Neural cell (in vitro differentiated cells): ENCODE measurements around the gene VSIG8.

Source experiments
- CTCF ChIP-seq: fragments of 450-650 bp; IDR thresholded peaks from 2 replicates; pipeline ENCODE4 v1.5.1; 2014; ENCODE audit warnings: antibody characterized with exemption, mild to moderate bottlenecking, moderate library complexity; ENCODE audit not compliant: poor library complexity, severe bottlenecking
- EP300 ChIP-seq: fragments of 450-650 bp; conservative IDR thresholded peaks from 2 replicates; pipeline ENCODE4 v1.6.1; 2014; ENCODE audit warnings: antibody characterized with exemption, mild to moderate bottlenecking, moderate library complexity; ENCODE audit not compliant: poor library complexity, severe bottlenecking
- EZH2 ChIP-seq: fragments of 200-600, 300-800 bp; shearing (Covaris generic), sonication (generic); IDR thresholded peaks from 2 replicates; pipeline ENCODE4 v1.6.1; 2014; ENCODE audit warnings: antibody characterized with exemption, low read length, borderline replicate concordance, mild to moderate bottlenecking; ENCODE audit not compliant: insufficient read depth, poor library complexity, severe bottlenecking
- MXI1 ChIP-seq: fragments of 450-650 bp; conservative IDR thresholded peaks from 2 replicates; pipeline ENCODE4 v1.6.1; 2014; ENCODE audit warnings: antibody characterized with exemption, mild to moderate bottlenecking; ENCODE audit not compliant: poor library complexity, severe bottlenecking
- POLR2AphosphoS5 ChIP-seq: IDR thresholded peaks from 2 replicates; pipeline ENCODE4 v1.6.1; 2012
- RAD21 ChIP-seq: fragments of 450-650 bp; conservative IDR thresholded peaks from 2 replicates; pipeline ENCODE4 v1.6.1; 2014; ENCODE audit warnings: antibody characterized with exemption, mild to moderate bottlenecking, moderate library complexity
- SMC3 ChIP-seq: fragments of 450-650 bp; conservative IDR thresholded peaks from 2 replicates; pipeline ENCODE4 v1.6.1; 2014; ENCODE audit warnings: antibody characterized with exemption, mild to moderate bottlenecking, moderate library complexity; ENCODE audit not compliant: poor library complexity
- TF ChIP-seq, protein P1 (sequence below): IDR thresholded peaks from 2 replicates; pipeline ENCODE4 v1.6.1; 2012; ENCODE audit warnings: borderline replicate concordance

GRCh38 chr1:159829822-159830465 lies 32.5 kb downstream of the VSIG8 start:
- no peak for TF ChIP-seq POLR2AphosphoS5
- no peak for TF ChIP-seq EP300
- TF ChIP-seq EZH2, result no peak
- no peak for TF ChIP-seq CTCF
- TF ChIP-seq, protein P1, sequence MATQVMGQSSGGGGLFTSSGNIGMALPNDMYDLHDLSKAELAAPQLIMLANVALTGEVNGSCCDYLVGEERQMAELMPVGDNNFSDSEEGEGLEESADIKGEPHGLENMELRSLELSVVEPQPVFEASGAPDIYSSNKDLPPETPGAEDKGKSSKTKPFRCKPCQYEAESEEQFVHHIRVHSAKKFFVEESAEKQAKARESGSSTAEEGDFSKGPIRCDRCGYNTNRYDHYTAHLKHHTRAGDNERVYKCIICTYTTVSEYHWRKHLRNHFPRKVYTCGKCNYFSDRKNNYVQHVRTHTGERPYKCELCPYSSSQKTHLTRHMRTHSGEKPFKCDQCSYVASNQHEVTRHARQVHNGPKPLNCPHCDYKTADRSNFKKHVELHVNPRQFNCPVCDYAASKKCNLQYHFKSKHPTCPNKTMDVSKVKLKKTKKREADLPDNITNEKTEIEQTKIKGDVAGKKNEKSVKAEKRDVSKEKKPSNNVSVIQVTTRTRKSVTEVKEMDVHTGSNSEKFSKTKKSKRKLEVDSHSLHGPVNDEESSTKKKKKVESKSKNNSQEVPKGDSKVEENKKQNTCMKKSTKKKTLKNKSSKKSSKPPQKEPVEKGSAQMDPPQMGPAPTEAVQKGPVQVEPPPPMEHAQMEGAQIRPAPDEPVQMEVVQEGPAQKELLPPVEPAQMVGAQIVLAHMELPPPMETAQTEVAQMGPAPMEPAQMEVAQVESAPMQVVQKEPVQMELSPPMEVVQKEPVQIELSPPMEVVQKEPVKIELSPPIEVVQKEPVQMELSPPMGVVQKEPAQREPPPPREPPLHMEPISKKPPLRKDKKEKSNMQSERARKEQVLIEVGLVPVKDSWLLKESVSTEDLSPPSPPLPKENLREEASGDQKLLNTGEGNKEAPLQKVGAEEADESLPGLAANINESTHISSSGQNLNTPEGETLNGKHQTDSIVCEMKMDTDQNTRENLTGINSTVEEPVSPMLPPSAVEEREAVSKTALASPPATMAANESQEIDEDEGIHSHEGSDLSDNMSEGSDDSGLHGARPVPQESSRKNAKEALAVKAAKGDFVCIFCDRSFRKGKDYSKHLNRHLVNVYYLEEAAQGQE, result no peak
- no peak for TF ChIP-seq SMC3
- TF ChIP-seq RAD21, result no peak
- TF ChIP-seq MXI1, result no peak
